Lung (tissue), 12 donors: ENCODE results near the gene SLC29A2. TPM values are rescaled to one million over a fixed set of nuclear protein-coding genes. Genes with fewer than 3 reads are reported as not detected.

Experiments
- ATAC-seq: fragments of 200-7000 bp; cut with Tn5 transposase; one replicate; pipeline ENCODE4 v1.9.1; 2020; ENCODE audit warnings: moderate number of reproducible peaks; ENCODE audit not compliant: insufficient read depth, low FRiP score
- DNase-seq, 3 donors: peaks; one replicate each; pipeline ENCODE4 v3.0.0-alpha.2; 2013 to 2017
- H3K27ac ChIP-seq, 2 donors: one replicate each; pipeline ENCODE4 v1.5.1; 2013; ENCODE audit warnings: mild to moderate bottlenecking in 2 of 2, moderate library complexity in 2 of 2, control low read depth in 1 of 2, inconsistent platforms in 1 of 2, low read depth in 1 of 2, low read length in 1 of 2
- H3K27me3 ChIP-seq, 3 donors: one replicate each; pipeline ENCODE4 v1.5.1; 2013; ENCODE audit warnings: low read length in 2 of 3; ENCODE audit not compliant: control insufficient read depth in 3 of 3, insufficient read depth in 3 of 3
- H3K36me3 ChIP-seq, 4 donors: one replicate each; pipeline ENCODE4 v1.5.1; 2013; ENCODE audit warnings: low read length in 4 of 4, mild to moderate bottlenecking in 1 of 4, moderate library complexity in 1 of 4; ENCODE audit not compliant: control insufficient read depth in 4 of 4, insufficient read depth in 4 of 4
- H3K4me1 ChIP-seq, 5 donors: one replicate each; pipeline ENCODE4 v1.5.1; 2013; ENCODE audit warnings: low read length in 5 of 5, mild to moderate bottlenecking in 2 of 5, moderate library complexity in 1 of 5; ENCODE audit not compliant: control insufficient read depth in 5 of 5, insufficient read depth in 5 of 5
- H3K4me3 ChIP-seq: one replicate; pipeline ENCODE4 v1.5.1; 2013; ENCODE audit warnings: mild to moderate bottlenecking, control low read depth, moderate library complexity
- H3K9ac ChIP-seq, 2 donors: one replicate each; pipeline ENCODE4 v1.5.1; 2013; ENCODE audit warnings: low read length in 2 of 2, control low read depth in 1 of 2; ENCODE audit not compliant: insufficient read depth in 1 of 2
- H3K9me3 ChIP-seq, 4 donors: one replicate each; pipeline ENCODE4 v1.5.1; 2013; ENCODE audit warnings: low read length in 3 of 4, mild to moderate bottlenecking in 1 of 4, moderate library complexity in 1 of 4; ENCODE audit not compliant: control insufficient read depth in 4 of 4, insufficient read depth in 3 of 4
- WGBS, 2 donors: extraction: QIAGEN DNeasy Blood & Tissue Kit; methylation state at CpG; one replicate each; pipeline ENCODE4 v1.1.7; 2013; 5-methylcytosine and 5-hydroxymethylcytosine counted together
- polyA plus RNA-seq, 2 donors: library from polyadenylated mRNA; stranded (reverse); fragments of 200-250 nt; gene quantifications; one replicate each; pipeline ENCODE4 v1.2.1, GENCODE V29; 2013
- total RNA-seq, 2 donors: library from RNA; depleted of rRNA in 1 of 2; stranded (reverse); fragments of >200 nt in 1 of 2; gene quantifications; one replicate each; pipeline ENCODE4 v1.2.1, GENCODE V29; 2014 to 2021
- TF ChIP-seq, protein P1 (sequence below): IDR thresholded peaks from 2 replicates; pipeline ENCODE4 v1.5.1; 2012; ENCODE audit warnings: mild to moderate bottlenecking; ENCODE audit errors: control extremely low read depth, extremely low read depth
- donor health status: control.
- donor health status: control.
- donor health status: Bipolar disorder and iron deficiency.
- donor health status: healthy.
- donor health status: DM: yes; HTN: yes; CAD: no.

SLC29A2 gene
- total and polyA plus RNA-seq, 4 donors: 6.5 to 19.4 (median 13.7) TPM

DNA sequence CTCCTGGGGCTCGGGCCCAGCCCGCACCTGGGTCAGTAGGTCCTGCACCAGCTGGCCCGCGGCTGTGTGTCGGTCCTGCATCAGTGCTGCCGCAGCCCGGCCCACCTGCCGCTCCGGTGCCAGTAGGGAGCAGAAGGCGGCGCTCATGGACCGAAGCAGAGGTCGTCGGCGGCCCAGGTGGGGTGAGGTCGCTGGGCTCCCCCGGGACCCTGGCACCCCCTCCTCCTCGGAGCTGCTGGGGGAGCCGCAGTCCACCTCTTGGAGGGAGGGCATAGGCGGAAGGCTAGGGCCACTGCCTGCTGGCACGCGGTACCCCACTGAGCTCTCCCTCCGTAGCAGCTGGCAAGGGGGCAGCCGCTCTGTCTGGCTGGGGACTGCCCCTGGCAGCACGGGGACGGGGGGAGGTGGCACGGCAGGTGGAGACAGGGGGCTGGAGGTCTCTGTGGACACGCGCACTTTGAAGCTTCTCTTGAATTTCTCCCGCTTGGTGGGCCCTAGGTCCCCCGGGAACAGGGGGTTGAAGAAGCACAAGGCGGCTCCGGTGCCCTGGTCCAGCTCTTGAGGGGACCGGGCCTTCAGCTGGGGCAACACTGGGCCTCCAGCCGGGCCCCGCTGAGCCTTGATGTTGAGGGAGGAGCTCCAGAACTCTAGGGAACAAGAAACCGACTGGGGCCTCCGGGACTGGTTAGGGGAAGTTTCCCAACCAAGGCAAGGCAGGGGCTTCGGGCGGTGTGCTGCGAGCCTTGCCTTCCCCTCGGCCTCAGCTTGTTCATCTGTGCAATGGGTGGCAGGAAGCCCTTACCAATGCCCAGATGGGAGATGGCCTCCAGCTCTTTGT is 36.7 kb downstream of the SLC29A2 start:
- Histone ChIP-seq H3K9me3 (peaks cover 0 to 1% (median 0%) of the 10 kb centered on the region in 4 donors), H3K27me3 (no peaks in the 10 kb centered on the region), H3K27ac (peak overlapping the region in 1 of 2 donors; percentile 91), H3K36me3 (peaks cover 0 to 44% (median 4%) of the 10 kb centered on the region in 4 donors), H3K9ac (peak overlapping the region in 1 of 2 donors; percentile 37), H3K4me1 (peaks cover 0 to 21% (median 10%) of the 10 kb centered on the region in 5 donors), H3K4me3 (peak overlapping the region; percentile 63)
- no peak for DNase-seq
- ATAC-seq: no peak
- TF ChIP-seq, protein P1, sequence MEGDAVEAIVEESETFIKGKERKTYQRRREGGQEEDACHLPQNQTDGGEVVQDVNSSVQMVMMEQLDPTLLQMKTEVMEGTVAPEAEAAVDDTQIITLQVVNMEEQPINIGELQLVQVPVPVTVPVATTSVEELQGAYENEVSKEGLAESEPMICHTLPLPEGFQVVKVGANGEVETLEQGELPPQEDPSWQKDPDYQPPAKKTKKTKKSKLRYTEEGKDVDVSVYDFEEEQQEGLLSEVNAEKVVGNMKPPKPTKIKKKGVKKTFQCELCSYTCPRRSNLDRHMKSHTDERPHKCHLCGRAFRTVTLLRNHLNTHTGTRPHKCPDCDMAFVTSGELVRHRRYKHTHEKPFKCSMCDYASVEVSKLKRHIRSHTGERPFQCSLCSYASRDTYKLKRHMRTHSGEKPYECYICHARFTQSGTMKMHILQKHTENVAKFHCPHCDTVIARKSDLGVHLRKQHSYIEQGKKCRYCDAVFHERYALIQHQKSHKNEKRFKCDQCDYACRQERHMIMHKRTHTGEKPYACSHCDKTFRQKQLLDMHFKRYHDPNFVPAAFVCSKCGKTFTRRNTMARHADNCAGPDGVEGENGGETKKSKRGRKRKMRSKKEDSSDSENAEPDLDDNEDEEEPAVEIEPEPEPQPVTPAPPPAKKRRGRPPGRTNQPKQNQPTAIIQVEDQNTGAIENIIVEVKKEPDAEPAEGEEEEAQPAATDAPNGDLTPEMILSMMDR: no peak
- 78 to 81% methylated on average over 35 to 42 of the region's 42 CpGs for WGBS, 2 donors

DNA sequence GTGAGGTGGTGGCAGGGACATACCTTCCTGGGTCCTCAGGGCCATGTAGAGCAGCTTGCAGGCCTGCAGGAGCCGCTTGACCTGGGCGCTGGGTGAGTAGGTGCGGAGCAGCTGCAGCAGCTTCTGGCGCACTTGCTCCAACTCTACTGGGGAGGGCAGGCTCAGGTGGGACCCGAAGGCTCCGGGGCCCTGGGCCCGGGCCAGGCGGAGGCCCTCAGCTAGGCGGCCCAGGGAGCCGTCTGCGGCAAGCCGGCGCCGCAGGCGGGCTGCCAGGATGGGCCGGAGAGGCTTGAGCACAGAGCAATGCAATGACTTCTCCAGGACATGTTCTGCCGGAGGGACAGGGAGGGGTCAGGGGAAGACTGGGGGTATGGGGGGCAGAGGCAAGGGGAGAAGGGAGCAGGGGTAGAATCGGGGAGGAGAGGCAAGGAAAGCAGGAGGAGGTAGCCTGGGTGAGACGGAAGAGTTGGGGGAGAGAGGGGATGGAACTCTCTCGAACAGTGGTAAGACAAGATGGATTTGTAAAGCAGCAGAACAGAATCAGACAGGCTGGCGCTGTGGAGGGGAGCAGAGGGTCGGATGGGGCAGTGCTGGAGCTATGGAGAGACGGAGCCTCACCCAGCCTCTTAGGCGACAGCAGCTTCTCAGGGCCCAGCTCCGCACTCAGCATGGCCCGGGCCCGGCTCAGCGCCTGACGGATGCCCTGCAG is 37.5 kb downstream of the SLC29A2 start:
- no peak for ATAC-seq
- Histone ChIP-seq H3K27ac (no peak overlapping the region), H3K36me3 (peaks cover 0 to 37% (median 2%) of the 10 kb centered on the region in 4 donors), H3K4me3 (no peak overlapping the region), H3K9me3 (peaks cover 0 to 1% (median 0%) of the 10 kb centered on the region in 4 donors), H3K27me3 (no peaks in the 10 kb centered on the region), H3K4me1 (peaks cover 0 to 21% (median 10%) of the 10 kb centered on the region in 5 donors), H3K9ac (no peak overlapping the region)
- TF ChIP-seq, protein P1: no peak
- no peak for DNase-seq
- WGBS, 2 donors: 87 to 93% methylated on average over 29 of the region's 29 CpGs

DNA sequence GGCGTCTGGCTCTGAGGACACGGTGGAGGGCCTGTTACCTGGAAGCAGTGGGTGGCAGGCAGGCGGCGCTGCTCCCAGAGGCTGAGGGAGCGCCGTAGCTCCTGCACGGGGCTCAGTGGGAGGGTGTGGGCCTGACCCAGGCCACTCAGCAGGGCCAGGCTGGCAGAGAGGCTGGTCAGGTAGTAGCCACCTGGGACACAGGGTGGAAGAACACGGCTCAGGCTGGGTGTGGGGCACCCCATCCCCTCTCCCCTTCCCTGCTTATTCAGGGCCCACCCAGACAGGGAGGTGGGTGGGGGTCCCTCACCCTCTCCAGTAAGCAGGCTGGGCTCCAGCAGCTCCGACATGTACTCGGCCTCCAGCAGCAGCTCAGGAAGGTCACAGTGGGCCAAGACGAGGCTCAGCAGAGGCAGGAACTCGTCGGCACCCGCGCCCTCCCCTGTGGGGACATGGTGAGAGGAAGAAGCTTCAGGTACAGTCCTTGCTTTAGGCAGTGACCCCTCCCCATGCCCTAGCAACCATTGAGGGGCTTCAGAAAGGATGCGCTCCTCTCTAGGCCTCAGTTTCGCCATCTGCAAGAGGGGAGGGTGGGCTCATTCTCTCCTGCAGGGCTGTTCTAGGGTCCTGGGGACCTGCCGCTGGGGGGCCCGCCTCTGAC is 38.2 kb downstream of the SLC29A2 start:
- peaks cover 0 to 28% (median 13%) of the 10 kb centered on the region in 5 donors for H3K4me1 ChIP-seq
- H3K9me3 ChIP-seq: peaks cover 0 to 1% (median 0%) of the 10 kb centered on the region in 4 donors
- no peaks in the 10 kb centered on the region for H3K27me3 ChIP-seq
- 92 to 94% methylated on average over 19 of the region's 19 CpGs for WGBS, 2 donors
- no peak overlapping the region for H3K9ac ChIP-seq
- no peak overlapping the region for H3K4me3 ChIP-seq
- no peak overlapping the region for H3K27ac ChIP-seq
- TF ChIP-seq, protein P1: no peak
- ATAC-seq (no peak), DNase-seq (no peak)
- peaks cover 0 to 30% (median 0%) of the 10 kb centered on the region in 4 donors for H3K36me3 ChIP-seq
